PC-3 (cell line): ENCODE measurements around the gene KIAA0040.

Experiments used
- EZH2 ChIP-seq: fragments of 300-600 bp; sonication (generic); IDR thresholded peaks from one replicate; pipeline ENCODE4 v1.6.1; 2017; ENCODE audit warnings: antibody characterized with exemption, mild to moderate bottlenecking, low read length; ENCODE audit not compliant: unreplicated experiment
- TF ChIP-seq, protein P1 (sequence below): fragments of 300-600 bp; sonication (generic); conservative IDR thresholded peaks from 2 replicates; pipeline ENCODE4 v1.5.1; 2017; ENCODE audit warnings: antibody characterized with exemption, low read depth, mild to moderate bottlenecking, low read length

DNA sequence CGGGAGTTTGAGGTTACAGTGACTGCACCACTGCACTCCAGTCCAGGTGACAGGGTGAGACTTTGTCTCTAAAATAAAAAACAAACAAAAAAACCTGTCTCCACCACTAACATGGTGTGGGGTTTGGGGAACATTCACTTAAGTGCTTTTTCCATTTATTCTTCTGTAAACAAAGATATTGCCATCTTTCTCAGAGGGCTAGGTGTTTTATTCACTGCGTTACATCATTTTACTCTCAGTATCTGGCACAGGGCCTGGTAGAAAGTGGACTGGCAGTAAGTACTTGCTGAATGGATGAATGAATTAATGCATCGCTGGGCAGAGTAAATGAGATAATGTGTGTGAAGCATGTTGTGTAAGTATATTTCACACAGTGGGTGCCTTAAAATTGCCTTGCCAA is 20.1 kb downstream of the KIAA0040 start:
- TF ChIP-seq EZH2, result no peak
- TF ChIP-seq, protein P1, sequence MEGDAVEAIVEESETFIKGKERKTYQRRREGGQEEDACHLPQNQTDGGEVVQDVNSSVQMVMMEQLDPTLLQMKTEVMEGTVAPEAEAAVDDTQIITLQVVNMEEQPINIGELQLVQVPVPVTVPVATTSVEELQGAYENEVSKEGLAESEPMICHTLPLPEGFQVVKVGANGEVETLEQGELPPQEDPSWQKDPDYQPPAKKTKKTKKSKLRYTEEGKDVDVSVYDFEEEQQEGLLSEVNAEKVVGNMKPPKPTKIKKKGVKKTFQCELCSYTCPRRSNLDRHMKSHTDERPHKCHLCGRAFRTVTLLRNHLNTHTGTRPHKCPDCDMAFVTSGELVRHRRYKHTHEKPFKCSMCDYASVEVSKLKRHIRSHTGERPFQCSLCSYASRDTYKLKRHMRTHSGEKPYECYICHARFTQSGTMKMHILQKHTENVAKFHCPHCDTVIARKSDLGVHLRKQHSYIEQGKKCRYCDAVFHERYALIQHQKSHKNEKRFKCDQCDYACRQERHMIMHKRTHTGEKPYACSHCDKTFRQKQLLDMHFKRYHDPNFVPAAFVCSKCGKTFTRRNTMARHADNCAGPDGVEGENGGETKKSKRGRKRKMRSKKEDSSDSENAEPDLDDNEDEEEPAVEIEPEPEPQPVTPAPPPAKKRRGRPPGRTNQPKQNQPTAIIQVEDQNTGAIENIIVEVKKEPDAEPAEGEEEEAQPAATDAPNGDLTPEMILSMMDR, result no peak
